Measurements from ENCODE around the gene ST8SIA2. TPM values are rescaled to one million over a fixed set of nuclear protein-coding genes. Genes with fewer than 3 reads are reported as not detected.

Gene ST8SIA2
- total RNA-seq, 1 donor: 0.36 TPM

DNA sequence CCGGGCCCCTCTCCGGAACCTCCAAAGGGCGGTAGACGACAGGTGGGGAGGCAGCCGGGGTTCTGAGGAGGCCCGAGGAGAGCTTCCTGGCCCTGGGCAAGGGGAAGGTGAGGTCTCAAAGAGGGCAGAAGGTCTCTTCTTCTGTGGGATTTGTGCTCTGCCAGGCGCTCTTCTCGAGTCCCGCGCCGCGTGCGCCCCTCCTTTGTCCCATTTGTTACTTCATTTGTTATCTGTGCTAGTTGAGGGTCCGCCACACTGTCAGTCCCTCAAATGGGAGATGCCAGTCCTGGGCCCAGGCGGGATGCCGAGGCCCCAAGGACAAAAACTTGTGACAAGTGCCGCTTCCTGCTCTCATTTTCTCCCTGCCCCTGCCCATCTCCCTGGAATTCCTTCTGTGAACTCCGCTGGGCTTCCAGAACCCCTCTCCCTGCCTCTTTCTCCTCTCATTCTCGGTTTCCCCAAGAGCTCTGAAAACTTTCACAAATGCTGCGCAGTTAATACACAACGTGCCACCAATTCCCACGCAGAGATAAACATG lies 1.5 kb downstream of the ST8SIA2 start:
- Histone ChIP-seq H3K4me3 (ENCODE audit: insufficient read depth, low read length) (no peak overlapping the region), H4K20me1 (ENCODE audit: insufficient read depth, low read length) (no peaks in the 10 kb centered on the region), H3K79me2 (ENCODE audit: insufficient read depth, low read length) (no peaks in the 10 kb centered on the region), H3K4me1 (ENCODE audit: insufficient read depth, low read length) (no peaks in the 10 kb centered on the region), H3K36me3 (ENCODE audit: insufficient read depth, low read length) (no peaks in the 10 kb centered on the region), H3K9me3 (ENCODE audit: low read depth, low read length) (no peaks in the 10 kb centered on the region), H2AFZ (ENCODE audit: low read length) (no peak overlapping the region), H3K27ac (ENCODE audit: low read depth, low read length) (no peak overlapping the region), H3K4me2 (ENCODE audit: insufficient read depth, low read length) (no peak overlapping the region), H3K27me3 (ENCODE audit: insufficient read depth, low read length) (peaks cover 41% of the 10 kb centered on the region)
- no peak for DNase-seq (ENCODE audit: insufficient read length, low spot score, missing footprints)
- no peak for TF ChIP-seq CTCF (IDR thresholded peaks at IDR 0.05; ENCODE audit: extremely low read depth, low read depth, low read length)

- no peak for TF ChIP-seq CTCF (IDR thresholded peaks at IDR 0.05; ENCODE audit: extremely low read depth, low read depth, low read length)
- H2AFZ ChIP-seq (ENCODE audit: low read length): no peak overlapping the region
- no peaks in the 10 kb centered on the region for H3K4me1 ChIP-seq (ENCODE audit: insufficient read depth, low read length)
- H3K9me3 ChIP-seq (ENCODE audit: low read depth, low read length): no peaks in the 10 kb centered on the region
- H3K79me2 ChIP-seq (ENCODE audit: insufficient read depth, low read length): no peaks in the 10 kb centered on the region
- H4K20me1 ChIP-seq (ENCODE audit: insufficient read depth, low read length): no peaks in the 10 kb centered on the region
- no peaks in the 10 kb centered on the region for H3K36me3 ChIP-seq (ENCODE audit: insufficient read depth, low read length)
- H3K27ac ChIP-seq (ENCODE audit: low read depth, low read length): no peak overlapping the region
- DNase-seq (ENCODE audit: insufficient read length, low spot score, missing footprints): no peak
- no peak overlapping the region for H3K4me2 ChIP-seq (ENCODE audit: insufficient read depth, low read length)
- peaks cover 12% of the 10 kb centered on the region for H3K27me3 ChIP-seq (ENCODE audit: insufficient read depth, low read length)
- no peak overlapping the region for H3K4me3 ChIP-seq (ENCODE audit: insufficient read depth, low read length)
These were observed 5.7 kb downstream of the ST8SIA2 start for GRCh38 chr15:92399271-92399950.

- H3K9me3 ChIP-seq (ENCODE audit: low read depth, low read length): no peaks in the 10 kb centered on the region
- H2AFZ ChIP-seq (ENCODE audit: low read length): no peak overlapping the region
- TF ChIP-seq CTCF (IDR thresholded peaks at IDR 0.05; ENCODE audit: extremely low read depth, low read depth, low read length): no peak
- no peaks in the 10 kb centered on the region for H3K79me2 ChIP-seq (ENCODE audit: insufficient read depth, low read length)
- no peaks in the 10 kb centered on the region for H3K4me1 ChIP-seq (ENCODE audit: insufficient read depth, low read length)
- no peak for DNase-seq (ENCODE audit: insufficient read length, low spot score, missing footprints)
- no peaks in the 10 kb centered on the region for H3K36me3 ChIP-seq (ENCODE audit: insufficient read depth, low read length)
- no peak overlapping the region for H3K27ac ChIP-seq (ENCODE audit: low read depth, low read length)
- no peaks in the 10 kb centered on the region for H4K20me1 ChIP-seq (ENCODE audit: insufficient read depth, low read length)
- peaks cover 6% of the 10 kb centered on the region for H3K27me3 ChIP-seq (ENCODE audit: insufficient read depth, low read length)
- H3K4me3 ChIP-seq (ENCODE audit: insufficient read depth, low read length): no peak overlapping the region
- no peak overlapping the region for H3K4me2 ChIP-seq (ENCODE audit: insufficient read depth, low read length)
These were observed 6.9 kb downstream of the ST8SIA2 start for GRCh38 chr15:92400573-92400972.

DNA sequence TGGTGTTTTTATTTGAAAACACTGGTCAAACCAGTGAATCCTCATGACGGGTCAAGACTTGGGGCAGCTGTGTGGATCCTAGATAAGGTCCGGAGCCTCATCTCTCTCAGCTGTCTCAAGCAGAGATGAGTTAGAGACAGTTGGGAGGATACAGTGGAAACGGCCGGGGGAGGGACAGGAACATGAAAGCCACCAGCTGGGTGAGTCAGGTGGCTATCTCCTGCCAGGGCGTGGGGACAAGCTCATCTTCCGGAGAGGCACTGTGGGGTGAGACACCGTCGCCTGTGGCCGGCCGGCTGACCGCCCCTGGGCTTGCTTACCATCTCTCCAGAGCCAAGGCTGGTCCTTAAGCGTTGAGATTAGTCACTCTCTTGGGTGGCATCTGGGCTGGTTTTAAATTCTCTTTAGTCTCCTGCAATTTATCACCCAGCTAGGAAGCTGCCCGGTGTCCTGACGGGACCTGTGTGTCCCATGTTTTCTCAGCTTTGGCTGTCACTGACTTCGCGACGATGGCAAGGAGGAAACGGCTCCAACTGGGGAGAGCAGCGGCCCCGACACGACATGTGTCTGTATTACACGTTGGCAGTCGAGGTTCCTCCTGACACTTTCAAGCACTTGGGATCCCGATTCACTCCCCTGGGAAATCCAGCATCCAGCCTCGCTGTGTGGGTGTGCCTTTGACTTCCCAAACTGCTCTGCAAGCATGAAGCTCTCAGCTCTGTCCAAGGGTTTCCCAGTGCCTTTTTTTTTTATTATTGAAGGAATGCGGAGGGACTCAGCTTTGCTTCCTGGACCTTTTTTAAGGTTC lies 7.5 kb downstream of the ST8SIA2 start:
- no peak overlapping the region for H3K4me3 ChIP-seq (ENCODE audit: insufficient read depth, low read length)
- DNase-seq (ENCODE audit: insufficient read length, low spot score, missing footprints): no peak
- H3K79me2 ChIP-seq (ENCODE audit: insufficient read depth, low read length): no peaks in the 10 kb centered on the region
- no peaks in the 10 kb centered on the region for H3K4me1 ChIP-seq (ENCODE audit: insufficient read depth, low read length)
- H4K20me1 ChIP-seq (ENCODE audit: insufficient read depth, low read length): no peaks in the 10 kb centered on the region
- no peaks in the 10 kb centered on the region for H3K36me3 ChIP-seq (ENCODE audit: insufficient read depth, low read length)
- peaks cover 1% of the 10 kb centered on the region for H3K27me3 ChIP-seq (ENCODE audit: insufficient read depth, low read length)
- H3K27ac ChIP-seq (ENCODE audit: low read depth, low read length): no peak overlapping the region
- no peak overlapping the region for H2AFZ ChIP-seq (ENCODE audit: low read length)
- no peak for TF ChIP-seq CTCF (IDR thresholded peaks at IDR 0.05; ENCODE audit: extremely low read depth, low read depth, low read length)
- H3K4me2 ChIP-seq (ENCODE audit: insufficient read depth, low read length): no peak overlapping the region
- no peaks in the 10 kb centered on the region for H3K9me3 ChIP-seq (ENCODE audit: low read depth, low read length)
